ENCODE data around the gene GATA6.

GATA6 gene

DNA sequence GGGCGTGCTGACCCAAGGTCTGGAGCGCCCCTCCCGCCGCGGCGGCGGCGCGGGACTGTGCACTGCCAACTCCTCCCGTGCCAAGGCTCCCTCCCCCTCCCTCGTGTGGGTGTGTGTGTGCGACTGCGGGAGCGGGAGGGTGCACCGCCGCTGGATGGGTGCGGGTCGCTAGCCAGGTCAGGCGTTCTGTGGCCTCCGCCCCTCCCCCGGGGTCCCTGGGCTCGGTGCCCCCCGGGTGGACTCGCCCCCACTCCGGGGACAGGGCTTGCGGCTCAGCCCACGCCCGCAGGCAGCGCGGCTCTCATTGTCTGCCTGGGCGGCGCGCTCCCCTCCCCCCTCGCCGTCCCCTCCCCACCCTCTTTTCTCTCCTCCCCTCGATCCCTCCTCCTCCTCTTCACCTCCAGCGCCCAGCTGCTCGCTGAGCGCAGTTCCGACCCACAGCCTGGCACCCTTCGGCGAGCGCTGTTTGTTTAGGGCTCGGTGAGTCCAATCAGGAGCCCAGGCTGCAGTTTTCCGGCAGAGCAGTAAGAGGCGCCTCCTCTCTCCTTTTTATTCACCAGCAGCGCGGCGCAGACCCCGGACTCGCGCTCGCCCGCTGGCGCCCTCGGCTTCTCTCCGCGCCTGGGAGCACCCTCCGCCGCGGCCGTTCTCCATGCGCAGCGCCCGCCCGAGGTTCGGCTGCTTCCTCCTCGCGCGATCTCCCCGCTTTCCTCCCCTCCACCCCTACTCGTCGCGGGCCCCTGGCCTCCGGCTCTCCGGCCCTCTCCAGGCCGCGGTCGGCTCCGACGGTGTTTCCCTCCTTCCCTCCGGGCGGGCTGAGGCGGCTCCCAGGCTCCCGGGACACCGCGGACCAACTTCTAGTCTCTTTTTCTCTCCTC lies at the start of gene GATA6:
TSS of gene GATA6 (plus strand) at position 579 of the 878 bp plus-strand sequence. CDS start 1,556 bp downstream, outside the sequence.
- Histone ChIP-seq H3K9me3 (ENCODE audit: low read length) (peaks cover 12% of the 10 kb centered on the region), H3K9ac (ENCODE audit: low read length) (peak within 1 kb of the TSS; percentile 21), H3K36me3 (ENCODE audit: insufficient read depth, low read length) (no peaks in the 10 kb centered on the region), H3K27me3 (ENCODE audit: control insufficient read depth in 1 of 2, insufficient read depth in 2 of 2, low read length in 2 of 2) (peaks cover 55 to 93% of the 10 kb centered on the region in 2 donors), H3K4me1 (ENCODE audit: insufficient read depth, low read length) (peaks cover 28% of the 10 kb centered on the region), H3K27ac (ENCODE audit: low read depth, low read length) (peak within 1 kb of the TSS; percentile 19), H3K4me3 (ENCODE audit: low read depth in 1 of 2, low read length in 2 of 2) (peak within 1 kb of the TSS; percentile 76 to 86)

DNA sequence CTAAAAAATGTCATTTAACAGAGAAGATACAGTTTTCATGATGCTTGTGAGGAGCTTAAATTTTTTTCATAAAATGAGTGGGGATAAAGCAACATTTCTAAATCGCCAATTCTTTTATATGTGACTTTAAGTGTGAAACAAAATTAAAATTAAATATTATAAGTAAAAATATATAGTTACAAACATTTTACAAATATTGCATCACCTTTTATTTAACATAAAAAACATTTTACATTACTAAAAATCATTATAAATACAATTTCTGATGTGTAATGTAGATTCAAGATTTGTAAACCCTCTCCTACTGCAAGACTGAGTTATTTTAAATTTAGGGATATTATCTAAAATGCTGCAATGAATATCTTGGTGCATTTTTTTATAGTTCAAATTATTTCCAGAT lies 44.4 kb upstream of the GATA6 start:
- Histone ChIP-seq H3K4me1 (ENCODE audit: insufficient read depth, low read length) (no peaks in the 10 kb centered on the region), H3K36me3 (ENCODE audit: insufficient read depth, low read length) (no peaks in the 10 kb centered on the region), H3K9ac (ENCODE audit: low read length) (no peak overlapping the region), H3K27ac (ENCODE audit: low read depth, low read length) (no peak overlapping the region), H3K27me3 (ENCODE audit: control insufficient read depth in 1 of 2, insufficient read depth in 2 of 2, low read length in 2 of 2) (no peaks in the 10 kb centered on the region), H3K9me3 (ENCODE audit: low read length) (no peaks in the 10 kb centered on the region), H3K4me3 (ENCODE audit: low read depth in 1 of 2, low read length in 2 of 2) (no peak overlapping the region)

DNA sequence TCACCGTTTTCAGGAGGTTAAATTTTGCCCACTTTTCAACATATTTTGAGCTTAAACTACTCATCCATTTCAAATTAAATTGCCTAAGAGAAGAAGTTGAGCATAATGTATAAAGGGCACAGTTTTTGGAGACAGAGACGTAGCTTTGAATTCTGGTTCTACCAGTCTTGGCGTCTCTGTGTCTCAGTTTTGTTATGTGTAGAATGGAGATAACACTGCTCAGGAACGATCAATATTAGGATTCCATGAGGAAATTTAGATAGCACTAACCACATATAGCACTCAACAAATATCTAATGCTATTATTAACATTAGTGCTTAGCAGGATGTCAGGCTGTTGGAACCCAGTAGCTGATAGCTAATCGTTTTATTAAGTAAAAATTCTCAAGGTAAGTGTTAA lies 40.4 kb upstream of the GATA6 start:
- Histone ChIP-seq H3K27me3 (ENCODE audit: control insufficient read depth in 1 of 2, insufficient read depth in 2 of 2, low read length in 2 of 2) (no peaks in the 10 kb centered on the region), H3K36me3 (ENCODE audit: insufficient read depth, low read length) (no peaks in the 10 kb centered on the region), H3K27ac (ENCODE audit: low read depth, low read length) (no peak overlapping the region), H3K9ac (ENCODE audit: low read length) (no peak overlapping the region), H3K9me3 (ENCODE audit: low read length) (no peaks in the 10 kb centered on the region), H3K4me1 (ENCODE audit: insufficient read depth, low read length) (no peaks in the 10 kb centered on the region), H3K4me3 (ENCODE audit: low read depth in 1 of 2, low read length in 2 of 2) (no peak overlapping the region)

DNA sequence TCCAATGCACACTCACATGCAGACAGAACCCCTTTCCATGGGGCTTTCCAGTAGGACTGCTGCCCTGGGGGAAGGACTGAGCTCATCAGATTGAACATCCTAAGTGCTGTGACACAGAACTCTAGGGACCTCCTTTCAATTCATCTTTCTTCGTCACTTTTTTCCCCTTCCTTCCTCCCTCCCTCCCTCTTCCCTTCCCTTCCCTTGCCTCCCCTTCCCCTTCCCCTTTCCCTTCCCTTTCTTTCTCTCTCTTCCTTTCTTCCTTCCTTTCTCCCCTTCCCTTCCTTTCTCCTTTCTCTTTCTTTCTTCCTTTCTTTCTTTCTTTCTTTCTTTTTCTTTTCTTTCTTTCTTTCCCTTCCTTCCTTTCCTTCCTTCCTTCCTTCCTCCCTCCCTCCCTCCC lies 39.6 kb upstream of the GATA6 start:
- Histone ChIP-seq H3K27me3 (ENCODE audit: control insufficient read depth in 1 of 2, insufficient read depth in 2 of 2, low read length in 2 of 2) (no peaks in the 10 kb centered on the region), H3K4me3 (ENCODE audit: low read depth in 1 of 2, low read length in 2 of 2) (no peak overlapping the region), H3K27ac (ENCODE audit: low read depth, low read length) (no peak overlapping the region), H3K4me1 (ENCODE audit: insufficient read depth, low read length) (no peaks in the 10 kb centered on the region), H3K9ac (ENCODE audit: low read length) (no peak overlapping the region), H3K9me3 (ENCODE audit: low read length) (no peaks in the 10 kb centered on the region), H3K36me3 (ENCODE audit: insufficient read depth, low read length) (no peaks in the 10 kb centered on the region)

DNA sequence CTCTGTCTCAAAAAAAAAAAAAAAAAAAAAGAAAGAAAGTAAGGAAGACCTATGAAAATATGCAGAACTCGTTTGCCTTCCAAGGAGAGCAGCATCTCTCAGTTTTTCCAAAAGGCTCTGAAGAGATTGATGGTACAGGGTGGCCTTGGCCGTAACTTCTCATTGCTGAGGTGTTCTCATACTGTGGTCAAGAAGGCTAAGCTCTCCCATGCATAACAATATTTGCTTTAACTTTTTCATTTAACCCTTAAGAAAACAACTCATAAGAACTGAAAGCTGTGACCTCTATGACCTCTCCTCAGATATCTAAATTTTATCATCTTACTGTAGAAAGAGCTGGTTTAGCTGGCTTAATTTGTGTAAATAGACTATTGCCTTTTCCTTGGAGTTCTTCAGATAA lies 37.1 kb upstream of the GATA6 start:
- Histone ChIP-seq H3K9ac (ENCODE audit: low read length) (no peak overlapping the region), H3K9me3 (ENCODE audit: low read length) (no peaks in the 10 kb centered on the region), H3K27me3 (ENCODE audit: control insufficient read depth in 1 of 2, insufficient read depth in 2 of 2, low read length in 2 of 2) (no peaks in the 10 kb centered on the region), H3K4me1 (ENCODE audit: insufficient read depth, low read length) (no peaks in the 10 kb centered on the region), H3K4me3 (ENCODE audit: low read depth in 1 of 2, low read length in 2 of 2) (no peak overlapping the region), H3K36me3 (ENCODE audit: insufficient read depth, low read length) (no peaks in the 10 kb centered on the region), H3K27ac (ENCODE audit: low read depth, low read length) (no peak overlapping the region)

DNA sequence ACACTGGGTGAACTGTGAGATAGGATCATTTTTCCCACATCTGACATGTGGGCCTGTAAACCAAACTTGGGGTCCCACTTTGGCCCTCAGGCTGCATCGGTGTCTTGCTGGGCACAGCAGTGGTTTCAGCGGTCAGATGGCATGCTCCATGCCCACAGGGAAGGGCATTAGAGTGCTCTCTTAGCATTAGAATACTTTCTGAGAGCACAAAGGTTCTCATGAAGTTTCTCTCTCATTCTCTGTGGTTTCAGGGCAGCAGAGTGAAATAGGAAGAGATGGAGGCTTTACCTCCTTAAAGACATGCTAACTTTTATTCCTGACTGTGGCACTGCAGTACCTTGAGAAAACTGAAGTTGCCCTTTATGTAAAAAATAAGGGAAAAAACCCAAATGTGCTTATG lies 36.6 kb upstream of the GATA6 start:
- Histone ChIP-seq H3K9ac (ENCODE audit: low read length) (no peak overlapping the region), H3K4me3 (ENCODE audit: low read depth in 1 of 2, low read length in 2 of 2) (no peak overlapping the region), H3K27ac (ENCODE audit: low read depth, low read length) (no peak overlapping the region), H3K27me3 (ENCODE audit: control insufficient read depth in 1 of 2, insufficient read depth in 2 of 2, low read length in 2 of 2) (no peaks in the 10 kb centered on the region), H3K4me1 (ENCODE audit: insufficient read depth, low read length) (no peaks in the 10 kb centered on the region), H3K36me3 (ENCODE audit: insufficient read depth, low read length) (no peaks in the 10 kb centered on the region), H3K9me3 (ENCODE audit: low read length) (no peaks in the 10 kb centered on the region)

DNA sequence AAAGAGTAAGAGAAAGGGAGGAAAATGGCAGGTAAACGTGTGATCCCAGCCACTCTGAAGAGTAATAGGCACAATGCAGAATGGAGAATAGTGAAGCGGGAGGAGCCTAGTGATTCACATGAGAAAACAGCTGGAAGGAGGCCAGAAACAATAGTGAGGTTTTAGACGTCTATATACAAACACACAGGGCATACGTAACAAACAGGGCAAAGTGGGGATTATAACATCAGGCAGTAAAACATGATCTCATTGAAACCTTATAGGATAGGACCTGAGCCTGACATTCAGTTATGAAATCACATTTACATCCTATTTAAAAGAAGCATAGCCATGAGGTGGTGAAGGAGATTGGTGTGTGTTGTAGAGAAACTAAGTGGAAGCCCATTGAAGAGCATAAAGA lies 33.0 kb upstream of the GATA6 start:
- Histone ChIP-seq H3K27me3 (ENCODE audit: control insufficient read depth in 1 of 2, insufficient read depth in 2 of 2, low read length in 2 of 2) (no peaks in the 10 kb centered on the region), H3K9me3 (ENCODE audit: low read length) (no peaks in the 10 kb centered on the region), H3K4me3 (ENCODE audit: low read depth in 1 of 2, low read length in 2 of 2) (no peak overlapping the region)

DNA sequence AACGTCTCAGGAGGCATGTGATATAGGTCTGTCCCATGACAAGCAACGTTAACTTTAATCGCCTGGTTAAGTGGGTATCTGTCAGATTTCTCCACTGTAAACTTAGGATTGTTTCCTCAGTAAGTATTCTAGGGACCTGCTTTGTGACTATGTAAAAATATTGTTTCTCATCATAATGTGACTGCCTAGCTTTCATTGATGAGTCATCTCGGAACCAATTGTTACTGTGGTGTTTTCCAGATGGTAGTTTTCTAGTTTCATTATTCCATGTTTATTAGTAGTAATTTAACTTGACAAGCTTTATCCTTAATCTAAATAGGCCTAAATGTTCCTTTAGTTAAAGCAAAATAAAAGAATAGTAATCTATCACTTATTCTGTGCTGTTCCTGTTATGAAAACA lies 28.2 kb upstream of the GATA6 start:
- Histone ChIP-seq H3K9me3 (ENCODE audit: low read length) (no peaks in the 10 kb centered on the region), H3K4me1 (ENCODE audit: insufficient read depth, low read length) (no peaks in the 10 kb centered on the region), H3K9ac (ENCODE audit: low read length) (no peak overlapping the region), H3K4me3 (ENCODE audit: low read depth in 1 of 2, low read length in 2 of 2) (no peak overlapping the region), H3K27me3 (ENCODE audit: control insufficient read depth in 1 of 2, insufficient read depth in 2 of 2, low read length in 2 of 2) (no peaks in the 10 kb centered on the region), H3K27ac (ENCODE audit: low read depth, low read length) (no peak overlapping the region), H3K36me3 (ENCODE audit: insufficient read depth, low read length) (no peaks in the 10 kb centered on the region)

More for the DNA sequence above, 33.0 kb upstream of the GATA6 start:
- Histone ChIP-seq H3K9ac (ENCODE audit: low read length) (no peak overlapping the region), H3K27ac (ENCODE audit: low read depth, low read length) (no peak overlapping the region), H3K36me3 (ENCODE audit: insufficient read depth, low read length) (no peaks in the 10 kb centered on the region), H3K4me1 (ENCODE audit: insufficient read depth, low read length) (no peaks in the 10 kb centered on the region)

DNA sequence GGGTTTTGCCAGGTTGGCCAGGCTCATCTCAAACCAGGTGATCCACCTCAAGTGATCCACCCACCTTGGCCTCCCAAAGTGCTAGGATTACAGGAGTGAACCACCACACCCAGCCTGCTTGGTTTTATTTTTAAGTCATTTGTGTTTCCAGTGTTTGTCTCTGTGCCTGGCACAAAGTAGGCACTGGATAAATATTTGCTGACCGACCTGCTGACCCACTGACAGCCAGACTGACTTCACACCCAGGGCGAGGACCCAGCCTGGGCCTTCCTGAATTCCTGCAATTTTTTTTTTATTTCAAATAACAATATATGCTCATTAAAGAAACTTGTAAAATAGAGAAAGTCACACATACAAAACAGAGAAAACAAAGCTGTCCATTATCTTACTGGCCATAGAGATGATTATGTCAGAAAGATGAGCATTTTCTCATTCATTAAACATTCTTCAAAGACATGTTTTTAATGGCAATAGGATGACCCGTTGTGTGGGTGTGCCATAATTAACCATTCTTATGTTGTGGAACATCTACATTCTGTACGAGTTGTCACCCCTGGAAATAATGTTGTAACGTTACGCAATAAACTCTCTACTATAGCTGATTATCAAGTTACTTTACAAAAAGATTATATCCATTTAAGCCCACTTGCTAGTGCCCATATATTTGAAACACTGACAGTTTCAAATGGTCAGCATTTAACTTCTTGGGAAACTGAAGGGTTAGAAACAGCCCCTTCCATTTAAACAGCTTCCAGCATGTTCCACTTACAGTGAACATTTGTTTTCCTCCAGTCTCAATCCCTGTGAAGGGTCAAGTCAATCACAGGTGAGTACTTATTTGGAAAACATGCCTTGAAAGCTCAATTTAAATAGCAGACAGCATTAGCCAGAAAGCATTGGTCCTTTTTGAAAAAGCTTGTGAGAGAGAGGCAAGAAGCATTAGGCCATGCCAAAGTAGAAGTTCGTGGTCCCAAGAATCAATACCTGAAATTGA lies 25.7 kb upstream of the GATA6 start:
- Histone ChIP-seq H3K27ac (ENCODE audit: low read depth, low read length) (no peak overlapping the region), H3K4me1 (ENCODE audit: insufficient read depth, low read length) (no peaks in the 10 kb centered on the region), H3K4me3 (ENCODE audit: low read depth in 1 of 2, low read length in 2 of 2) (no peak overlapping the region), H3K27me3 (ENCODE audit: control insufficient read depth in 1 of 2, insufficient read depth in 2 of 2, low read length in 2 of 2) (peaks cover 0 to 4% of the 10 kb centered on the region in 2 donors), H3K9ac (ENCODE audit: low read length) (no peak overlapping the region), H3K36me3 (ENCODE audit: insufficient read depth, low read length) (no peaks in the 10 kb centered on the region), H3K9me3 (ENCODE audit: low read length) (no peaks in the 10 kb centered on the region)

DNA sequence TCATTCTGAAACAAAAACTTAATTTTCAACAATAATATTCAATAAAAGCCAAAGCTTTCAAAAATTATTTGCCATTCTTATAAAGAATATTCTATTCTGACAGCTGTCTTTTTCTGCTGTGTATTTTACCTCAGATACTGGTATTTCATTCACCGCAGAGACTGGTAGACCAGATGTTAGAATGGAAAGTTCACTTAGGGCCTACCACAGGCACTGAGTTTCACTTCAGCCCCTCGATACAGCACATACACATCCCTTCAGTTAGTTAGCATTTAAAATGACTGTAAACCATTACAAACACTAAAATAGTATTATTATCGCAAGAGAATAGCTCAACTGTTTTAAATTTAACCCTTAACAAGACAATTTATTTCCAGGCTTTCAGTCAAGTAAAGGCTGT lies 24.2 kb upstream of the GATA6 start:
- no peak overlapping the region for H3K27ac ChIP-seq (ENCODE audit: low read depth, low read length)
- H3K9ac ChIP-seq (ENCODE audit: low read length) = no peak overlapping the region
- peaks cover 0 to 5% of the 10 kb centered on the region in 2 donors for H3K27me3 ChIP-seq (ENCODE audit: control insufficient read depth in 1 of 2, insufficient read depth in 2 of 2, low read length in 2 of 2)
- H3K4me3 ChIP-seq (ENCODE audit: low read depth in 1 of 2, low read length in 2 of 2) = no peak overlapping the region
- no peaks in the 10 kb centered on the region for H3K36me3 ChIP-seq (ENCODE audit: insufficient read depth, low read length)
- H3K4me1 ChIP-seq (ENCODE audit: insufficient read depth, low read length) = no peaks in the 10 kb centered on the region
- no peaks in the 10 kb centered on the region for H3K9me3 ChIP-seq (ENCODE audit: low read length)

DNA sequence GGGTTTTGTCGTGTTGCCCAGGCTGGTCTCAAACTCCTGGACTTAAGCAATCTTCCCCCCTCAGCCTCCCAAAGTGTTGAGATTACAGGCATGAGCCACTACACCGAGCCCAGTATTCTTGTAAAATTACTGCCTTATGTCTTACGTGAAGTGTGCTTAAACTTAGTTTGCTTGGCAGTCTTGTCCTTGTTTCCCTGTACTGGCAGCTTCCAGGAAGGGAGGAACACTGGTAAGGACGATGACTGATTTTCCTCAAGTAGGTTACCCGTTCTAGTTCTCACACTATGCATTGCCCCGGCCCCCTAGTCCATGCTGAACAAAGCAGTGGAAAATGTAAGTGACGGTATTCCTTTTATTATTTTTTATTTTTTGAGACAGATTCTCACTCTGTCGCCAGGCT lies 19.7 kb upstream of the GATA6 start:
- no peak overlapping the region for H3K27ac ChIP-seq (ENCODE audit: low read depth, low read length)
- no peaks in the 10 kb centered on the region for H3K4me1 ChIP-seq (ENCODE audit: insufficient read depth, low read length)
- H3K9me3 ChIP-seq (ENCODE audit: low read length) = no peaks in the 10 kb centered on the region
- H3K4me3 ChIP-seq (ENCODE audit: low read depth in 1 of 2, low read length in 2 of 2) = no peak overlapping the region
- no peaks in the 10 kb centered on the region for H3K36me3 ChIP-seq (ENCODE audit: insufficient read depth, low read length)
- peaks cover 0 to 9% of the 10 kb centered on the region in 2 donors for H3K27me3 ChIP-seq (ENCODE audit: control insufficient read depth in 1 of 2, insufficient read depth in 2 of 2, low read length in 2 of 2)
- no peak overlapping the region for H3K9ac ChIP-seq (ENCODE audit: low read length)
